GM12892 (cell line): ENCODE data around the gene LCE1E.

Source experiments
- POLR2A ChIP-seq: IDR thresholded peaks from 2 replicates; pipeline ENCODE4 v1.6.1; 2011; ENCODE audit warnings: low read depth, low read length, control low read depth
- POLR2AphosphoS5 ChIP-seq: IDR thresholded peaks from 2 replicates; pipeline ENCODE4 v1.6.1; 2011; ENCODE audit warnings: low read depth, low read length, control low read depth

DNA sequence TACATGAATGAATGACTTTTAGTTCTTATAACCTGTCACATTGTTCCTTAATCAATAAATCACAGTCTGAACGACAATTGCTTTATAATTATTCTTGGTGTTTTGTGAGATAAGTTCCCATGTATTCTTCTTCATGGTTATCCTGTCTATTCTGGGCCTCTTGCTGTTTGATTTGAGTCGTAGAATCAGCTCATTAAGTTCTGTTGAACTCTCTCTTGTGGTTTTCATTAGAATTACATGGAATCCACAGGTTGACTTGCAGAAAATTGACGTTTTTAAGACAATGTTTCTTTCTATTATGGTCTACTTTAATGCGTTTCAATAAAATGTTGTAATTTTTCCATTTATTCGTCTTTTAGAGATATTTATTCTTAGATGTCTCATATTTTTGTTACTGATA is 37.2 kb downstream of the LCE1E start:
- no peak for TF ChIP-seq POLR2A
- TF ChIP-seq POLR2AphosphoS5: no peak
